ENCODE measurements around the gene IL1R2.

DNA sequence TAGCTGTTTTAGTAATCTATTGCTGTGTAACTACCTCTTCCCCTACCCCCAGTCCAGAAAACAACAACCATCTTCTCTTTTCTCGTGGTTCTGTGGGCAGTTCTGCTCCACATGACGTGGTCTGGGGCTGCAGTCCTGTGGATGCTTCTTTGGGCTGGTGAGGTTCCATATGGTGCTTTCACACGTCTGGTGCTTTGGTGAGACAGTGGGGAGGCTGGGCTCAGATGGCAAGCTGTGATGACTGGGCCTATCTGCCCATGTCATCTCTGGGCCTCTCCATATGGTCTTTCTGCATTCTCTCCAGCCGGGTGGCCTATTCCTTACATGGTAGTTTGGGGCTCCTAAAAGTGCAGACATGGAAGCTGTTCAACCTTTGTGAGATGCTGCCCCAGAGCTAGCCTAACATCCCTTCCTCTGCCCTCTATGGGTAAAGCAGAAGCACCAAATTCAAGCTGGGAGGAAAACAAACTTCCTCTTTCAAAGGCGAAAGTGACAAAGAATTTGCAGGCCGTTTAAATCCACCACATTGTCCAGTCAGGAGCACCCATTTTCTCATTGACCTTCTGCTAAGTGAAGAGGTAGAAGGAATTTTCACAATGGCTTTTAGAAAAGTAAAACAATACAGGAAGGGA lies 82.5 kb downstream of the IL1R2 start:
- TF ChIP-seq, protein P1, sequence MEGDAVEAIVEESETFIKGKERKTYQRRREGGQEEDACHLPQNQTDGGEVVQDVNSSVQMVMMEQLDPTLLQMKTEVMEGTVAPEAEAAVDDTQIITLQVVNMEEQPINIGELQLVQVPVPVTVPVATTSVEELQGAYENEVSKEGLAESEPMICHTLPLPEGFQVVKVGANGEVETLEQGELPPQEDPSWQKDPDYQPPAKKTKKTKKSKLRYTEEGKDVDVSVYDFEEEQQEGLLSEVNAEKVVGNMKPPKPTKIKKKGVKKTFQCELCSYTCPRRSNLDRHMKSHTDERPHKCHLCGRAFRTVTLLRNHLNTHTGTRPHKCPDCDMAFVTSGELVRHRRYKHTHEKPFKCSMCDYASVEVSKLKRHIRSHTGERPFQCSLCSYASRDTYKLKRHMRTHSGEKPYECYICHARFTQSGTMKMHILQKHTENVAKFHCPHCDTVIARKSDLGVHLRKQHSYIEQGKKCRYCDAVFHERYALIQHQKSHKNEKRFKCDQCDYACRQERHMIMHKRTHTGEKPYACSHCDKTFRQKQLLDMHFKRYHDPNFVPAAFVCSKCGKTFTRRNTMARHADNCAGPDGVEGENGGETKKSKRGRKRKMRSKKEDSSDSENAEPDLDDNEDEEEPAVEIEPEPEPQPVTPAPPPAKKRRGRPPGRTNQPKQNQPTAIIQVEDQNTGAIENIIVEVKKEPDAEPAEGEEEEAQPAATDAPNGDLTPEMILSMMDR (conservative IDR thresholded peaks at IDR 0.05; ENCODE audit: low read depth in 2 of 2), result no peak
- TF ChIP-seq EZH2phosphoT487 (IDR thresholded peaks at IDR 0.05; ENCODE audit: unreplicated experiment) (no peak), CREB1 (CRISPR knock-in tag; IDR thresholded peaks at IDR 0.05; ENCODE audit: low read depth) (no peak), EZH2 (IDR thresholded peaks at IDR 0.05; ENCODE audit: low read depth, unreplicated experiment) (no peak), STAT1 (IDR thresholded peaks at IDR 0.05; ENCODE audit: unreplicated experiment) (no peak), POLR2AphosphoS5 (IDR thresholded peaks at IDR 0.05; ENCODE audit: low read depth) (no peak), ZNF331 (CRISPR knock-in tag; IDR thresholded peaks at IDR 0.05; ENCODE audit: low read depth) (no peak), JUNB (IDR thresholded peaks at IDR 0.05; ENCODE audit: unreplicated experiment) (no peak)
- TF ChIP-seq, protein P2, sequence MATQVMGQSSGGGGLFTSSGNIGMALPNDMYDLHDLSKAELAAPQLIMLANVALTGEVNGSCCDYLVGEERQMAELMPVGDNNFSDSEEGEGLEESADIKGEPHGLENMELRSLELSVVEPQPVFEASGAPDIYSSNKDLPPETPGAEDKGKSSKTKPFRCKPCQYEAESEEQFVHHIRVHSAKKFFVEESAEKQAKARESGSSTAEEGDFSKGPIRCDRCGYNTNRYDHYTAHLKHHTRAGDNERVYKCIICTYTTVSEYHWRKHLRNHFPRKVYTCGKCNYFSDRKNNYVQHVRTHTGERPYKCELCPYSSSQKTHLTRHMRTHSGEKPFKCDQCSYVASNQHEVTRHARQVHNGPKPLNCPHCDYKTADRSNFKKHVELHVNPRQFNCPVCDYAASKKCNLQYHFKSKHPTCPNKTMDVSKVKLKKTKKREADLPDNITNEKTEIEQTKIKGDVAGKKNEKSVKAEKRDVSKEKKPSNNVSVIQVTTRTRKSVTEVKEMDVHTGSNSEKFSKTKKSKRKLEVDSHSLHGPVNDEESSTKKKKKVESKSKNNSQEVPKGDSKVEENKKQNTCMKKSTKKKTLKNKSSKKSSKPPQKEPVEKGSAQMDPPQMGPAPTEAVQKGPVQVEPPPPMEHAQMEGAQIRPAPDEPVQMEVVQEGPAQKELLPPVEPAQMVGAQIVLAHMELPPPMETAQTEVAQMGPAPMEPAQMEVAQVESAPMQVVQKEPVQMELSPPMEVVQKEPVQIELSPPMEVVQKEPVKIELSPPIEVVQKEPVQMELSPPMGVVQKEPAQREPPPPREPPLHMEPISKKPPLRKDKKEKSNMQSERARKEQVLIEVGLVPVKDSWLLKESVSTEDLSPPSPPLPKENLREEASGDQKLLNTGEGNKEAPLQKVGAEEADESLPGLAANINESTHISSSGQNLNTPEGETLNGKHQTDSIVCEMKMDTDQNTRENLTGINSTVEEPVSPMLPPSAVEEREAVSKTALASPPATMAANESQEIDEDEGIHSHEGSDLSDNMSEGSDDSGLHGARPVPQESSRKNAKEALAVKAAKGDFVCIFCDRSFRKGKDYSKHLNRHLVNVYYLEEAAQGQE (IDR thresholded peaks at IDR 0.05; ENCODE audit: unreplicated experiment), result no peak
- TF ChIP-seq, protein P3, sequence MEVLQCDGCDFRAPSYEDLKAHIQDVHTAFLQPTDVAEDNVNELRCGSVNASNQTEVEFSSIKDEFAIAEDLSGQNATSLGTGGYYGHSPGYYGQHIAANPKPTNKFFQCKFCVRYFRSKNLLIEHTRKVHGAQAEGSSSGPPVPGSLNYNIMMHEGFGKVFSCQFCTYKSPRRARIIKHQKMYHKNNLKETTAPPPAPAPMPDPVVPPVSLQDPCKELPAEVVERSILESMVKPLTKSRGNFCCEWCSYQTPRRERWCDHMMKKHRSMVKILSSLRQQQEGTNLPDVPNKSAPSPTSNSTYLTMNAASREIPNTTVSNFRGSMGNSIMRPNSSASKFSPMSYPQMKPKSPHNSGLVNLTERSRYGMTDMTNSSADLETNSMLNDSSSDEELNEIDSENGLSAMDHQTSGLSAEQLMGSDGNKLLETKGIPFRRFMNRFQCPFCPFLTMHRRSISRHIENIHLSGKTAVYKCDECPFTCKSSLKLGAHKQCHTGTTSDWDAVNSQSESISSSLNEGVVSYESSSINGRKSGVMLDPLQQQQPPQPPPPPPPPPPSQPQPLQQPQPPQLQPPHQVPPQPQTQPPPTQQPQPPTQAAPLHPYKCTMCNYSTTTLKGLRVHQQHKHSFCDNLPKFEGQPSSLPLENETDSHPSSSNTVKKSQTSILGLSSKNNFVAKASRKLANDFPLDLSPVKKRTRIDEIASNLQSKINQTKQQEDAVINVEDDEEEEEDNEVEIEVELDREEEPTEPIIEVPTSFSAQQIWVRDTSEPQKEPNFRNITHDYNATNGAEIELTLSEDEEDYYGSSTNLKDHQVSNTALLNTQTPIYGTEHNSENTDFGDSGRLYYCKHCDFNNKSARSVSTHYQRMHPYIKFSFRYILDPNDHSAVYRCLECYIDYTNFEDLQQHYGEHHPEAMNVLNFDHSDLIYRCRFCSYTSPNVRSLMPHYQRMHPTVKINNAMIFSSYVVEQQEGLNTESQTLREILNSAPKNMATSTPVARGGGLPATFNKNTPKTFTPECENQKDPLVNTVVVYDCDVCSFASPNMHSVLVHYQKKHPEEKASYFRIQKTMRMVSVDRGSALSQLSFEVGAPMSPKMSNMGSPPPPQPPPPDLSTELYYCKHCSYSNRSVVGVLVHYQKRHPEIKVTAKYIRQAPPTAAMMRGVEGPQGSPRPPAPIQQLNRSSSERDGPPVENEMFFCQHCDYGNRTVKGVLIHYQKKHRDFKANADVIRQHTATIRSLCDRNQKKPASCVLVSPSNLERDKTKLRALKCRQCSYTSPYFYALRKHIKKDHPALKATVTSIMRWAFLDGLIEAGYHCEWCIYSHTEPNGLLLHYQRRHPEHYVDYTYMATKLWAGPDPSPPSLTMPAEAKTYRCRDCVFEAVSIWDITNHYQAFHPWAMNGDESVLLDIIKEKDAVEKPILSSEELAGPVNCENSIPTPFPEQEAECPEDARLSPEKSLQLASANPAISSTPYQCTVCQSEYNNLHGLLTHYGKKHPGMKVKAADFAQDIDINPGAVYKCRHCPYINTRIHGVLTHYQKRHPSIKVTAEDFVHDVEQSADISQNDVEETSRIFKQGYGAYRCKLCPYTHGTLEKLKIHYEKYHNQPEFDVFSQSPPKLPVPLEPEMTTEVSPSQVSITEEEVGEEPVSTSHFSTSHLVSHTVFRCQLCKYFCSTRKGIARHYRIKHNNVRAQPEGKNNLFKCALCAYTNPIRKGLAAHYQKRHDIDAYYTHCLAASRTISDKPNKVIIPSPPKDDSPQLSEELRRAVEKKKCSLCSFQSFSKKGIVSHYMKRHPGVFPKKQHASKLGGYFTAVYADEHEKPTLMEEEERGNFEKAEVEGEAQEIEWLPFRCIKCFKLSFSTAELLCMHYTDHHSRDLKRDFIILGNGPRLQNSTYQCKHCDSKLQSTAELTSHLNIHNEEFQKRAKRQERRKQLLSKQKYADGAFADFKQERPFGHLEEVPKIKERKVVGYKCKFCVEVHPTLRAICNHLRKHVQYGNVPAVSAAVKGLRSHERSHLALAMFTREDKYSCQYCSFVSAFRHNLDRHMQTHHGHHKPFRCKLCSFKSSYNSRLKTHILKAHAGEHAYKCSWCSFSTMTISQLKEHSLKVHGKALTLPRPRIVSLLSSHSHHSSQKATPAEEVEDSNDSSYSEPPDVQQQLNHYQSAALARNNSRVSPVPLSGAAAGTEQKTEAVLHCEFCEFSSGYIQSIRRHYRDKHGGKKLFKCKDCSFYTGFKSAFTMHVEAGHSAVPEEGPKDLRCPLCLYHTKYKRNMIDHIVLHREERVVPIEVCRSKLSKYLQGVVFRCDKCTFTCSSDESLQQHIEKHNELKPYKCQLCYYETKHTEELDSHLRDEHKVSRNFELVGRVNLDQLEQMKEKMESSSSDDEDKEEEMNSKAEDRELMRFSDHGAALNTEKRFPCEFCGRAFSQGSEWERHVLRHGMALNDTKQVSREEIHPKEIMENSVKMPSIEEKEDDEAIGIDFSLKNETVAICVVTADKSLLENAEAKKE (CRISPR knock-in tag; IDR thresholded peaks at IDR 0.05), result no peak

Data from GM23338 (cell line).